ENCODE measurements around the gene PRPH. TPM values are rescaled to one million over a fixed set of nuclear protein-coding genes. Genes with fewer than 3 reads are reported as not detected.
A peak's percentile ranks its signal among the peaks of the same experiment; 100 is the strongest.

The PRPH gene
- total RNA-seq, 1 donor from 2014 or later, result not detected

GRCh38 chr12:49259452-49259851 lies 35.5 kb upstream of the PRPH start:
- no peaks in the 10 kb centered on the region for H3K9me3 Mint-ChIP-seq (ENCODE audit: low read depth)
- no peaks in the 10 kb centered on the region for H3K36me3 Mint-ChIP-seq (ENCODE audit: low read depth)
- H3K27me3 Mint-ChIP-seq (ENCODE audit: low read depth), result no peaks in the 10 kb centered on the region
- no peak for DNase-seq (ENCODE audit: low spot score)
- peak overlapping the region; percentile 9 for H3K4me3 Mint-ChIP-seq (ENCODE audit: unreplicated experiment)
- TF ChIP-seq, protein P1, sequence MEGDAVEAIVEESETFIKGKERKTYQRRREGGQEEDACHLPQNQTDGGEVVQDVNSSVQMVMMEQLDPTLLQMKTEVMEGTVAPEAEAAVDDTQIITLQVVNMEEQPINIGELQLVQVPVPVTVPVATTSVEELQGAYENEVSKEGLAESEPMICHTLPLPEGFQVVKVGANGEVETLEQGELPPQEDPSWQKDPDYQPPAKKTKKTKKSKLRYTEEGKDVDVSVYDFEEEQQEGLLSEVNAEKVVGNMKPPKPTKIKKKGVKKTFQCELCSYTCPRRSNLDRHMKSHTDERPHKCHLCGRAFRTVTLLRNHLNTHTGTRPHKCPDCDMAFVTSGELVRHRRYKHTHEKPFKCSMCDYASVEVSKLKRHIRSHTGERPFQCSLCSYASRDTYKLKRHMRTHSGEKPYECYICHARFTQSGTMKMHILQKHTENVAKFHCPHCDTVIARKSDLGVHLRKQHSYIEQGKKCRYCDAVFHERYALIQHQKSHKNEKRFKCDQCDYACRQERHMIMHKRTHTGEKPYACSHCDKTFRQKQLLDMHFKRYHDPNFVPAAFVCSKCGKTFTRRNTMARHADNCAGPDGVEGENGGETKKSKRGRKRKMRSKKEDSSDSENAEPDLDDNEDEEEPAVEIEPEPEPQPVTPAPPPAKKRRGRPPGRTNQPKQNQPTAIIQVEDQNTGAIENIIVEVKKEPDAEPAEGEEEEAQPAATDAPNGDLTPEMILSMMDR (IDR thresholded peaks at IDR 0.05), result no peak
- H3K27ac Mint-ChIP-seq (ENCODE audit: unreplicated experiment), result peak overlapping the region; percentile 93
- peaks cover 34% of the 10 kb centered on the region for H3K4me1 Mint-ChIP-seq (ENCODE audit: low read depth)

DNA sequence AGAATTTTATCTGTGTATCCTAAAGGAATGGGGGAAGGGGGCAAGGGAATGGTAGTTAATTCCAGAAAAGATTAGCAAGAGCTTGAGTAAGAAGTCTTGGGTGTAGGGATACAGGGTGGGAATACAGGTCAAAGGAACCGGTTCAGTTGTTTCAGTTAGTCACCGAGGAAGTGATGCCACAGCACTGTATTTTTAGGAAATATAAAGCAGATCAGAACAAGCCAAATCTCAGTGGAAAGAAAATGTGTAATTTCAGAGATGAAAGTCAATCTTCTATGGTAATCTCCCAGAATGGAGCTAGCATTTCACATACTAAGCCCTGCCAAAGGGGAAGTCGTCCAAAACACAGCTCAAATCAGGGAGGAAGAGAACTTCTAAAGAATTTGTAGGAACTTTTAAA lies 34.8 kb upstream of the PRPH start:
- Mint-ChIP-seq H3K27ac (ENCODE audit: unreplicated experiment) (peak overlapping the region; percentile 93), H3K36me3 (ENCODE audit: low read depth) (no peaks in the 10 kb centered on the region), H3K9me3 (ENCODE audit: low read depth) (no peaks in the 10 kb centered on the region), H3K27me3 (ENCODE audit: low read depth) (no peaks in the 10 kb centered on the region), H3K4me1 (ENCODE audit: low read depth) (peaks cover 34% of the 10 kb centered on the region), H3K4me3 (ENCODE audit: unreplicated experiment) (no peak overlapping the region)
- DNase-seq (ENCODE audit: low spot score), result no peak
- TF ChIP-seq, protein P1 (IDR thresholded peaks at IDR 0.05), result no peak

DNA sequence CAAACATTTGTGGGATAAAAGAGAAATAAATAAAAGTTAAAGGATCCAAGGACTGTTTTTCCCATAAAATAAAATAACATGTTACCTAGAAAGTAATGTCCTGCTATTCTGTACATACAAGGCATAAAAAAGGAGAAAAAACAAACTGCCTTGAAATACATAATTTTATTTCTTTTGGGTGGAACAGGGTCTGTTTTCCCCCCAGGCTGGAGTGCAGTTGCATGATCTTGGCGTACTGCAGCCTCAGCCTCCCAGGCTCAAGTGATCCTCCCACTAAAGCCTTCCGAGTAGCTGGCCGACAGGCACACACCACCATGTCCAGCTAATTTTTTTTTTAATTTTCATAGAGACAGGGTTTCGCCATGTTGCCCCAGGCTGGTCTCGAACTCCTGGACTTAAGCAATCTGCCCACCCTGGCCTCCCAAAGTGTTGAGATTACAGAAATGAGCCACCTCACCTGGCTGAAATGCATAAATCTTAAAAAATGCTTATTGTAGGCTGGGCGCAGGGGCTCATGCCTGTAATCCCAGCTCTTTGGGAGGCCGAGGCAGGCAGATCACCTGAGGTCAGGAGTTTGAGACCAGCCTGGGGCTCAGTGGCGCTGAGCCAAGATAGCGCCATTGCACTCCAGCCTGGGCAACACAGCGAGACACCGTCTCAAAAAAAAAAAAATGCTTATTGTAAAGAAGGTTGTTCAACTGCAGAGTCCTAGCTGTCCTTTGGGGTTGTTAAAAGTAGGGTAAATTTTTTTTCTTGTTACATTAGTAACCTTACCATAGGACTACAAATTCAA lies 34.2 kb upstream of the PRPH start:
- Mint-ChIP-seq H3K27me3 (ENCODE audit: low read depth) (no peaks in the 10 kb centered on the region), H3K27ac (ENCODE audit: unreplicated experiment) (peak overlapping the region; percentile 93), H3K4me3 (ENCODE audit: unreplicated experiment) (no peak overlapping the region), H3K4me1 (ENCODE audit: low read depth) (peaks cover 34% of the 10 kb centered on the region), H3K9me3 (ENCODE audit: low read depth) (no peaks in the 10 kb centered on the region), H3K36me3 (ENCODE audit: low read depth) (no peaks in the 10 kb centered on the region)
- DNase-seq (ENCODE audit: low spot score), result peak; percentile 34
- TF ChIP-seq, protein P1 (IDR thresholded peaks at IDR 0.05), result no peak

- H3K4me1 Mint-ChIP-seq (ENCODE audit: low read depth), result peaks cover 40% of the 10 kb centered on the region
- no peaks in the 10 kb centered on the region for H3K27me3 Mint-ChIP-seq (ENCODE audit: low read depth)
- H3K36me3 Mint-ChIP-seq (ENCODE audit: low read depth), result no peaks in the 10 kb centered on the region
- no peaks in the 10 kb centered on the region for H3K9me3 Mint-ChIP-seq (ENCODE audit: low read depth)
- DNase-seq (ENCODE audit: low spot score), result no peak
- H3K27ac Mint-ChIP-seq (ENCODE audit: unreplicated experiment), result no peak overlapping the region
- H3K4me3 Mint-ChIP-seq (ENCODE audit: unreplicated experiment), result no peak overlapping the region
- TF ChIP-seq, protein P1 (IDR thresholded peaks at IDR 0.05), result no peak
These were observed 33.2 kb upstream of the PRPH start for GRCh38 chr12:49261721-49262120.

DNA sequence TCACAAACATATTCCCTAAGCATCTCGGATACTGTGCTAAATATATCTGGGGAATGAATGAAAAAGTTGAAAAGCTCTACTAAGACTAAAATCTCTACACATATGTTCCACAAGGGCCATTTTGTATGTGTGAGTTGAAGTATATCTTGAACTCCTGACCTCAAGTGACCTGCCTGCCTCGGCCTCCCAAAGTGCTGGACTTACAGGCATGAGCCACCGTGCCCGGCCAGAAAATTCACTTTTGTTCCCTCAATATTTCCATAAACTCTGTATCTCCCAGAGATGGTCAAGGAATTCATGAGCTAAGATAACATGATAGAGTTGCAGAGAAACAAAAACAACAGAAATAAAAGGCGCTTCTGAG lies 31.6 kb upstream of the PRPH start:
- Mint-ChIP-seq H3K4me3 (ENCODE audit: unreplicated experiment) (peak overlapping the region; percentile 74), H3K27ac (ENCODE audit: unreplicated experiment) (no peak overlapping the region), H3K4me1 (ENCODE audit: low read depth) (peaks cover 57% of the 10 kb centered on the region)

More for the DNA sequence above, 31.6 kb upstream of the PRPH start:
- H3K27me3 Mint-ChIP-seq (ENCODE audit: low read depth), result no peaks in the 10 kb centered on the region
- peak; percentile 13 for DNase-seq (ENCODE audit: low spot score)
- no peaks in the 10 kb centered on the region for H3K9me3 Mint-ChIP-seq (ENCODE audit: low read depth)
- TF ChIP-seq, protein P1 (IDR thresholded peaks at IDR 0.05), result no peak
- H3K36me3 Mint-ChIP-seq (ENCODE audit: low read depth), result peaks cover 3% of the 10 kb centered on the region
